Measurements from ENCODE around the gene TTC21B. TPM values are rescaled to one million over a fixed set of nuclear protein-coding genes. Genes with fewer than 3 reads are reported as not detected.

TTC21B gene
- total RNA-seq, 4 donors from 2014 or later, result 19.9 to 37.0 (median 22.9) TPM

DNA sequence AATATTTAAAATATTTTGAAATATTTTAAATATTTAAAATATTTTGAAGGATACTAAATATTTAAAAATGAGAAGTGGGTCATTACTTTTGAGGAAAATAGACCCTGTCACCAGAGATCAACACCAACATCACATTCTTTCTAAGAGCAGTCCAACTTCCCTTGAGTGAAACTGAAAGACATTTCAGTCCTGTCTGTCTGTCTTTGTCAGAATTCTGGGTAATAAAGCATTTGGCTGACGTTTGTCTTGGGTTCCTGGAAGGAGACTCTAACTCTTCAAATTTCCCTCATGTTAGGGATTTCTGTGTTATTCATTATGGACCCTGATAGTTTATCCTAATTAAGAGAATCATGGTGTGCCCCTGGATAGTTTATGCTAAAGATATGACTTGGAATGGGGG is 32.8 kb downstream of the TTC21B start:
- no peak for DNase-seq (ENCODE audit: extremely low spot score)
- TF ChIP-seq CTCF (IDR thresholded peaks at IDR 0.05), result no peak
- H3K9me3 ChIP-seq, result no peaks in the 10 kb centered on the region
- WGBS, result 61% methylated on average over 1 of the region's 1 CpG
- intact Hi-C loops (cut with DNase I), result no loop called here
- peaks cover 0 to 71% (median 57%) of the 10 kb centered on the region in 4 donors for H3K36me3 ChIP-seq
- no peaks in the 10 kb centered on the region for H3K4me1 ChIP-seq
- no peak overlapping the region for H3K4me3 ChIP-seq
- no peak overlapping the region for H3K27ac ChIP-seq (replicated peaks in 1 of 4)
- no peaks in the 10 kb centered on the region for H3K27me3 ChIP-seq

DNA sequence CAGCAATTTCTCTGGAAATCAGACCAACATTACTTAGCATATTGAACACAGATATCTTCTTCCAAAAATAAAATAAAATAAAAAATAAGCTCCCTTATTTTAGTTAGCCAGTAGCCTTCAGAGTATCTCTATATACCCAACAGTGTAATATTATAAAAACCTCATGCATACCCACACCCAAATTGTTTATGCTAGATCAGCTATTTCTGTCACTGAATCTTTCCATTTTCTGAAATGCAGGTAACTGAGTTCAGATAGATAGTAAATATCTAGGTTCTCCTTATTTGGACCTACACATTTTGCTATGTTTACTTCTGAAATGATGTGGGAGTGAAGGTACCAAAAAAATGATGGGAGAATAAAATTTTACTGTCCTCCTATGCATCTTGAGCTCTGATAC is 39.9 kb downstream of the TTC21B start:
- H3K27me3 ChIP-seq, result no peaks in the 10 kb centered on the region
- DNase-seq (ENCODE audit: extremely low spot score), result no peak
- intact Hi-C loops (cut with DNase I), result no loop called here
- H3K27ac ChIP-seq (replicated peaks in 1 of 4), result no peak overlapping the region
- no peaks in the 10 kb centered on the region for H3K4me1 ChIP-seq
- TF ChIP-seq POLR2A (IDR thresholded peaks at IDR 0.05; ENCODE audit: low read depth), result no peak
- TF ChIP-seq POLR2AphosphoS5 (IDR thresholded peaks at IDR 0.05), result no peak
- no peak for TF ChIP-seq EP300 (IDR thresholded peaks at IDR 0.05)
- no peak for TF ChIP-seq CTCF (IDR thresholded peaks at IDR 0.05)
- no peaks in the 10 kb centered on the region for H3K9me3 ChIP-seq
- H3K36me3 ChIP-seq, result peaks cover 11 to 84% (median 55%) of the 10 kb centered on the region in 4 donors
- H3K4me3 ChIP-seq, result no peak overlapping the region

GRCh38 chr2:165911981-165912380 is 41.6 kb downstream of the TTC21B start:
- H3K27ac ChIP-seq (replicated peaks in 1 of 4), result no peak overlapping the region
- H3K4me3 ChIP-seq, result no peak overlapping the region
- no peaks in the 10 kb centered on the region for H3K27me3 ChIP-seq
- peaks cover 11 to 75% (median 45%) of the 10 kb centered on the region in 4 donors for H3K36me3 ChIP-seq
- 96% methylated on average over 2 of the region's 2 CpGs for WGBS
- no peaks in the 10 kb centered on the region for H3K9me3 ChIP-seq
- H3K4me1 ChIP-seq, result no peaks in the 10 kb centered on the region
- no peak for TF ChIP-seq CTCF (IDR thresholded peaks at IDR 0.05)
- TF ChIP-seq POLR2A (IDR thresholded peaks at IDR 0.05; ENCODE audit: low read depth), result no peak
- no peak for TF ChIP-seq POLR2AphosphoS5 (IDR thresholded peaks at IDR 0.05)
- TF ChIP-seq EP300 (IDR thresholded peaks at IDR 0.05), result no peak
- DNase-seq (ENCODE audit: extremely low spot score), result no peak
- intact Hi-C loops (cut with DNase I), result no loop called here

GRCh38 chr2:165911231-165911630 is 42.3 kb downstream of the TTC21B start:
- Histone ChIP-seq H3K4me1 (no peaks in the 10 kb centered on the region), H3K9me3 (no peaks in the 10 kb centered on the region), H3K27me3 (no peaks in the 10 kb centered on the region), H3K4me3 (no peak overlapping the region), H3K36me3 (peaks cover 11 to 76% (median 43%) of the 10 kb centered on the region in 4 donors), H3K27ac (replicated peaks in 1 of 4) (no peak overlapping the region)
- DNase-seq (ENCODE audit: extremely low spot score), result no peak
- TF ChIP-seq POLR2AphosphoS5 (IDR thresholded peaks at IDR 0.05) (no peak), POLR2A (IDR thresholded peaks at IDR 0.05; ENCODE audit: low read depth) (no peak), EP300 (IDR thresholded peaks at IDR 0.05) (no peak), CTCF (IDR thresholded peaks at IDR 0.05) (no peak)
- intact Hi-C loops (cut with DNase I), result no loop called here

DNA sequence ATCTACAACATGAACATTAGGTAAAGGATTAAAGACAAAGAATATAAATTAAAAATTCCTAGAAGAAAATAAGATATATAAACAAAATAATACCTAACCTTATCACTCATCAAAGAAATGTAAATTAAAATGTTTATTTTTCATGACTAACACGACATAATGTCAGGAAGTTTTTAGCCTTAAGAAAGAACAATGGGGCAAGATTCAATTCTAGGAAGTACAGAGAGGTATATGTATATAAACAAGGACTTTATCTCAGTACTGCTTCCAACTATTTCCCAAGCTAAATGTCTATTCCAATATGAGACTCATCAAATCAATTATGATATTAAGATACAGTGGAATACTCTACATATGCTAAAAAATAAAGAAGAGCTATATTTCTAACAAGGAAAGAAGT is 44.1 kb downstream of the TTC21B start:
- TF ChIP-seq EP300 (IDR thresholded peaks at IDR 0.05) (no peak), POLR2A (IDR thresholded peaks at IDR 0.05; ENCODE audit: low read depth) (no peak), POLR2AphosphoS5 (IDR thresholded peaks at IDR 0.05) (no peak), CTCF (IDR thresholded peaks at IDR 0.05) (no peak)
- Histone ChIP-seq H3K27ac (replicated peaks in 1 of 4) (no peak overlapping the region), H3K9me3 (no peaks in the 10 kb centered on the region), H3K36me3 (peaks cover 5 to 71% (median 42%) of the 10 kb centered on the region in 4 donors), H3K4me3 (no peak overlapping the region), H3K27me3 (no peaks in the 10 kb centered on the region), H3K4me1 (no peaks in the 10 kb centered on the region)
- intact Hi-C loops (cut with DNase I), result no loop called here
- WGBS, result 56% methylated on average over 1 of the region's 1 CpG
- DNase-seq (ENCODE audit: extremely low spot score), result no peak
